ENCODE measurements around the gene LEMD1.

DNA sequence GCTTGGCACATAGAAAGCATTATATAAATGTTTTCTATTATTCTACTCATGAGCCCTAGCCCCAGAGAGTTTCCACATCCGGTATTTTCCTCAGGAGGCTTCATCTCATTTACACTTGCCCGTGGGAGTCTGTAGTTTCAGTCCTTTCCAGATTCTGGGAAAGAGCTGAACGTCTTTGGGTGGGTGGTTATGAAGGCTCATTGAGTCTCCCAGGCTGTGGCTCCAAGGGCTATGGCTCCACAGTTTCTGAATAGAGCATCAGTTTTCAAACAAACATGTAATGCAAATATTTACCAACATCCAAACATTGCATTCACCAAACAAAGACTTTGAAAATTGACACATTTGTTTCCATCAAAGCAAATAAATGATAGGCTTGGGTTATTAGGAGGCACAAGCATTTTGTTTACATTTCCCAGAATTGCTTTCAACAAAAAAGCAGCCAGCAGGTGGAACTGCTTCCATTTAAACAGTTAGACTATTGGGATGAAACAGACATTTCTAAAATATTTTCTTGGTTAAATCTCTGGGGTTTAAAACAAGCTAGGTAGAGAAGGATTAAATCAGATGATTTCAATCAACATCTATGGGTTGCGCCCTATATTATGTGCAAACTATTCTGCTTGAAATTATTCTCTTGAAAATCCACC is 1.3 kb upstream of the LEMD1 start:
- TF ChIP-seq, protein P1, sequence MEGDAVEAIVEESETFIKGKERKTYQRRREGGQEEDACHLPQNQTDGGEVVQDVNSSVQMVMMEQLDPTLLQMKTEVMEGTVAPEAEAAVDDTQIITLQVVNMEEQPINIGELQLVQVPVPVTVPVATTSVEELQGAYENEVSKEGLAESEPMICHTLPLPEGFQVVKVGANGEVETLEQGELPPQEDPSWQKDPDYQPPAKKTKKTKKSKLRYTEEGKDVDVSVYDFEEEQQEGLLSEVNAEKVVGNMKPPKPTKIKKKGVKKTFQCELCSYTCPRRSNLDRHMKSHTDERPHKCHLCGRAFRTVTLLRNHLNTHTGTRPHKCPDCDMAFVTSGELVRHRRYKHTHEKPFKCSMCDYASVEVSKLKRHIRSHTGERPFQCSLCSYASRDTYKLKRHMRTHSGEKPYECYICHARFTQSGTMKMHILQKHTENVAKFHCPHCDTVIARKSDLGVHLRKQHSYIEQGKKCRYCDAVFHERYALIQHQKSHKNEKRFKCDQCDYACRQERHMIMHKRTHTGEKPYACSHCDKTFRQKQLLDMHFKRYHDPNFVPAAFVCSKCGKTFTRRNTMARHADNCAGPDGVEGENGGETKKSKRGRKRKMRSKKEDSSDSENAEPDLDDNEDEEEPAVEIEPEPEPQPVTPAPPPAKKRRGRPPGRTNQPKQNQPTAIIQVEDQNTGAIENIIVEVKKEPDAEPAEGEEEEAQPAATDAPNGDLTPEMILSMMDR (IDR thresholded peaks at IDR 0.05), result peak in 1 of 3 experiments; percentile 13
- TF ChIP-seq EP300 (IDR thresholded peaks at IDR 0.05) (no peak), POLR2A (IDR thresholded peaks at IDR 0.05; ENCODE audit: low read depth) (no peak), POLR2AphosphoS5 (IDR thresholded peaks at IDR 0.05) (no peak)
